Activated naive CD4-positive, alpha-beta T cell treated with anti-CD3 and anti-CD28 coated beads, Interleukin-2, amount 10 ng/mL, durations not matched to agents 7 days and 5 days (primary cell): ENCODE data around the gene PRELP.
"Not testable (repeated sequence)": the region's sequence is repeated elsewhere in the genome, so short reads cannot be mapped to it uniquely, and the experiment has no call there.

Experiments used
- CTCF ChIA-PET: fragments of 350-600 bp; sonication (Branson Sonifier 250); formaldehyde crosslinking; loops from one replicate; lab custom pipeline; 2021; ENCODE audit warnings: antibody characterized with exemption; lab: Charles Lee
- DNase-seq: peaks from one replicate; pipeline ENCODE4 v3.0.0-alpha.2; 2020
- H3K27ac Mint-ChIP-seq: one replicate; pipeline ENCODE4 v1.8.0; 2021; ENCODE audit warnings: mild to moderate bottlenecking, moderate library complexity, mixed read lengths
- H3K27me3 Mint-ChIP-seq: one replicate; pipeline ENCODE4 v1.8.0; 2021; ENCODE audit warnings: mild to moderate bottlenecking, mixed read lengths
- H3K36me3 Mint-ChIP-seq: one replicate; pipeline ENCODE4 v1.8.0; 2021; ENCODE audit warnings: mixed read lengths
- H3K4me1 Mint-ChIP-seq: one replicate; pipeline ENCODE4 v1.8.0; 2021; ENCODE audit warnings: mixed read lengths
- H3K4me3 Mint-ChIP-seq: one replicate; pipeline ENCODE4 v1.8.0; 2021; ENCODE audit warnings: mild to moderate bottlenecking, moderate library complexity, mixed read lengths
- H3K9me3 Mint-ChIP-seq: one replicate; pipeline ENCODE4 v1.8.0; 2021; ENCODE audit warnings: mixed read lengths

Gene PRELP

DNA sequence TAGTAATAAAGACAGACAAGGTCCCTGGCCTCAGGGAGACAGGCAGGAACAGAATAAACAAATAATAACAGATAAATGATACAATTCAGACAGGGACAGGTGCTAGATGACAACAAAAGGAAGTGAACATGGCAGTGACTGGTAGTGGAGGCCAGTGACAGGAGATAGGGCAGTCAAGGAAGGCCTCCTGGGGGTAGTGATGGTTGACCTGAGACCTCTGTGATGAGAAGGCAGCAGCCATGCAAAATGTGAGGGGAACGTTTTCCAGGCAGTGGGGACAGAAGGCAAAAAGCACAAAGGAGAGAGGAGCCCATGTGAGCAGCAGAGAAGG lies 36.9 kb downstream of the PRELP start:
- H3K36me3 Mint-ChIP-seq: no peaks in the 10 kb centered on the region
- CTCF ChIA-PET: no interaction called here
- peaks cover 10% of the 10 kb centered on the region for H3K27me3 Mint-ChIP-seq
- peak overlapping the region; percentile 56 for H3K27ac Mint-ChIP-seq
- H3K9me3 Mint-ChIP-seq: no peaks in the 10 kb centered on the region
- no peak for DNase-seq
- H3K4me1 Mint-ChIP-seq: peaks cover 24% of the 10 kb centered on the region
- no peak overlapping the region for H3K4me3 Mint-ChIP-seq

DNA sequence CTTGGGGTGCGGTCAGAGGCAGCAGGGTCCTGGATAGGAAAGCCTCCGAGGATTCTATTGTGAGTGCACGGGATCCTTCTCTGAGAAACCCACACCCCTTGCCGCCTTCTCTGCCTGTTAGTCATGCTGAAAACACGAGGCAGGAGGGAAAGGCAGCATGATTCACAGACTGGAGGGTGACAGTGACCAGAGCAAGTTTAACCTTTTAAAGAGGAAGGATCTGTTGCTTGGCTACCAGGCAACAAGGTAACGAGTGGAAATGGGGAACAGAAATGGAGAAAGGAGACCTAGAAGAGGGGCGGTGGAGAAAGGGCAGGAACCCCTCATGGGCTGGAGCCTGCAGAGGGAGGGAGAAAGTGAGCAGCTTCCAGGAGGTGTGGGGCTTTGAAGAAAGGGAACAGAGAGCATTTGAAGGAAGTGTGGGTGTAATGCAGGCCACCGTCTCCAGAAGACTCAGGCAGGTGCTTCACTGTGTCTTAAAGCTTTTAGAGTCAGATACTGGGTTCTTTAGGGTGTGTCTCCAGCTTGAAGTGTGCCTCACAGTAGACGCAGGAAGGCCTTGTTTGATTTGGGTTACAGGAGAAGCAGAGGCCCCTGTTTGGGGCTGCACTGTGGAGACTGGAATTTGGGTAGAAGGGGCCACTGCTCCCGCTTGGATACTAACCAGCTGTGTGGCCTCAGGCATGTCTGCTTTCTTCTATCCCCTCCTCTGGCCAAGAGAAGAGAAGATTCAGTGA lies 37.4 kb downstream of the PRELP start:
- Mint-ChIP-seq H3K27me3 (peaks cover 10% of the 10 kb centered on the region), H3K4me1 (peaks cover 24% of the 10 kb centered on the region), H3K36me3 (no peaks in the 10 kb centered on the region), H3K9me3 (no peaks in the 10 kb centered on the region), H3K4me3 (no peak overlapping the region), H3K27ac (peak overlapping the region; percentile 72)
- DNase-seq: peak; percentile 21
- CTCF ChIA-PET: interaction anchor here (0.8 to 1.4 kb wide), 5 partner anchors 9 to 246 kb away, joined by 3 to 4 read pairs (median 3); partner anchors contain the start of gene ATP2B4

DNA sequence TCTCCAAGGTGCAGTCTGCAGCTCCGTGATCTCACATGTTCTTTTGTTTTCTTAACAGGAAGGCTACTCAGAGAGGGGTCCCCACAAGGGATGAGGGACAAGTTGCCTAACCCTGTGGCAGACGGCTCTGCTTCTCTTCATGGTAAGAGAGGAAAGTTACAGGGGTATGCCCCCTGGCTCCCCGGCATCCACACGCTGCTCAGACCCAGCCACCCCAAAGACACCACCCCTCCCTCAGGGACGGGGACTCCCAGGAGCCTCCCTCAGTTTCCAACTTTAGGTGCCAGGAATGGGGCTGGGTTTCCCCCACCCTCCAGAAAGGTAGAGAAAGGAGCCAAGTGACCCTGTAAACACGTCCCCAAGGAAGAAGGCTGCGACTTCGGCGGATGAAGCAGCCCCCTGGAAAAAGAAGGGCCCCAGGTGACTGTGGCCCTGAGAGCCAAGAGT lies 38.0 kb downstream of the PRELP start:
- peaks cover 10% of the 10 kb centered on the region for H3K27me3 Mint-ChIP-seq
- peak overlapping the region; percentile 72 for H3K27ac Mint-ChIP-seq
- no peaks in the 10 kb centered on the region for H3K9me3 Mint-ChIP-seq
- CTCF ChIA-PET: interaction anchor here (0.8 to 1.4 kb wide), 5 partner anchors 9 to 246 kb away, joined by 3 to 4 read pairs (median 3); partner anchors contain the start of gene ATP2B4
- no peaks in the 10 kb centered on the region for H3K36me3 Mint-ChIP-seq
- no peak for DNase-seq
- no peak overlapping the region for H3K4me3 Mint-ChIP-seq
- H3K4me1 Mint-ChIP-seq: peaks cover 24% of the 10 kb centered on the region

DNA sequence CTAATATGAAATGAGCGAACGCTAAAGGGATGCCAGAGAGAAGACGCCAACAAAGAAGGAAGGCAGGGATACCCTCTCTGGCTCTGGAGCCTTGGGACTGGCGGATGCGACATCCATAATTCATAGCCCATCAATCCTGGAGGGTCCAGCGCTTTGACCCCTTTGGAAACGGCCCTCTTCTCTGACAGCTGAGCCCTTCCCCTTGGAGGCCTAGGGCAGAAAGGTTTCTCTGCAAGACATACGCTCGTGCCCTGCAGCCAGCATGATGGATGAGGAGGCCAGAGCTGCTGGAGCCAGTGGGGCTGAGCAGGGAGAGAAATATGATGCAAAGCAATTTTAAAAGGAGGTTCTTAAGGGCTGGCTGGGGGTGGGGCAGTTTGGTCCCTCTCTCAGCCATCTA lies 40.6 kb downstream of the PRELP start:
- Mint-ChIP-seq H3K27me3 (peaks cover 12% of the 10 kb centered on the region), H3K4me3 (no peak overlapping the region), H3K36me3 (no peaks in the 10 kb centered on the region), H3K27ac (no peak overlapping the region), H3K4me1 (peaks cover 24% of the 10 kb centered on the region), H3K9me3 (no peaks in the 10 kb centered on the region)
- no peak for DNase-seq
- CTCF ChIA-PET: no interaction called here

DNA sequence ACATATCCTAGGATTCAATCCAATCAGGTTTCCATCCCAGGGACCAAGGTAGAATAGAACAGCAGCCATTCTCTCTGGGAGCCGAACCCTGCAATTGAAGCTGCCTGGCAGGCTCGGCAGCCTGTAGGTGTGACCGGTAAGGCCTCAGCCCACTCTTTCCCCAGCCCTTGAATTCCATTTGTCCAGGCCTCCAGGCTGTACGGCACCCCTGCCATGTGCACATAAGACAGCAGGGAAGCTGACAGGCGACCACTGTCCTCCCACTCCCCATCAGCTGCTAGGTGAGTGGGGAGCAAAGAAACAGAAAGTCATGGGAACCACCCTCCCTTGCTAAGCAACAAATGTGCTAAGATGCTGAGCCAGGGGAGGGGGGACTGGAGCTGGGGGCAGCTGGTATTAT lies 41.3 kb downstream of the PRELP start:
- no peaks in the 10 kb centered on the region for H3K9me3 Mint-ChIP-seq
- DNase-seq: no peak
- no peak overlapping the region for H3K27ac Mint-ChIP-seq
- no peak overlapping the region for H3K4me3 Mint-ChIP-seq
- CTCF ChIA-PET: interaction anchor here (1.6 kb wide), 1 partner anchor 12 kb away, joined by 6 read pairs; no protein-coding TSS in a partner anchor
- H3K4me1 Mint-ChIP-seq: peaks cover 24% of the 10 kb centered on the region
- H3K36me3 Mint-ChIP-seq: no peaks in the 10 kb centered on the region
- peaks cover 17% of the 10 kb centered on the region for H3K27me3 Mint-ChIP-seq

DNA sequence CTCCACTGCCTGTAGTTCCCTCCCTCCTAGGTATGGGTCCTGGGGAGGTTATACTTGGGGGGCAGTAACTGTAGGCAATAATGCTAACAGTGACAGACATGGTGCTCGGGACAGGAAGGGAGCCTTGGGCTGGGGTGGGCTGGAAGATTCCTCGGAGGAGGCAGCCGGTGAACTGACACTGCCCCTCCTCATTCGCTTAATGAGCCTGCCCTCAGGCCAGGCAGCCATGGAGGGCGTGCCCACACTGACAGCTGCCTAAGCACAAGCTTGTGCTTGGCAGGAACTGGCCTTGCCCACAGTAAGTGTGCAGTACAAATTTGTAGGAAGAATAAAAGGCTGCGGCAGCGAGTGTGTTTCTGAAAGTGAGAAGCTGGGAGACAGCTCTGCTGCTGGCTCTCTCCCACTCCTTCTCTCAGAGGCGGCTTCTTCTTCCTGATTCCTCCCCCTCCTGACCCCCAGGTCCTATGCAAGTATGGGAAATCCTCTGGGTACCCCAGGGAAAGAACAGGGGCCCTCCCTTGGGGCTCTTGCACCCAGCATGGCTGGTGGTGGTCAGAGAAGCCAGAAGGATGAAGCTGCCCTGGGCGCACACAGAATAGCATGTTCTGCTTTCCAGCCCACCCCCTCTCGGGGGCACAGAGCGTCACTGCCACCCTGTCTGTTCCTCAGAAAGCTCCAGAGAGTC lies 42.0 kb downstream of the PRELP start:
- Mint-ChIP-seq H3K27ac (no peak overlapping the region), H3K4me1 (peaks cover 21% of the 10 kb centered on the region), H3K4me3 (no peak overlapping the region), H3K27me3 (peaks cover 17% of the 10 kb centered on the region), H3K36me3 (no peaks in the 10 kb centered on the region), H3K9me3 (no peaks in the 10 kb centered on the region)
- DNase-seq: no peak
- CTCF ChIA-PET: interaction anchor here (1.6 to 1.7 kb wide), 2 partner anchors 10 to 13 kb away, joined by 3 to 6 read pairs; no protein-coding TSS in a partner anchor

DNA sequence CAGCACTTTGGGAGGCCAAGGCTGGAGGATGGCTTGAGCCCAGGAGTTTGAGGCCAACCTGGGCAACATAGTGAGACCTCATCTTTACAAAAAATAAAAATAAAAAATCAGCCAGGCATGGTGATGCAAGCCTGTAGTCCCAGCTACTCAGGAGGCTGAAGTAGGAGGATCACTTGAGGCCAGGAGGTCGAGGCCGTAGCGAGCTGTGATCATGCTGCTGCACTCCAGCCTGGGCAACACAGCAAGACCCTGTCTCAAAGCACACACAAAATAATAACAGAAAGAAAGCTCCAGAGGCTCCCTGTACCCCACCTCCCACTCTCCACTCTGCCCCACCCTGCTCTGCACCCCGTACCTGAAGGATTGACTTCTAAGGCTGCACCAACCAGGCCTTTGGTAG lies 42.5 kb downstream of the PRELP start:
- H3K4me3 Mint-ChIP-seq, DNase-seq, H3K27ac Mint-ChIP-seq, H3K9me3 Mint-ChIP-seq, H3K36me3 Mint-ChIP-seq: not testable (repeated sequence)
- Mint-ChIP-seq H3K4me1 (peaks cover 15% of the 10 kb centered on the region), H3K27me3 (peaks cover 17% of the 10 kb centered on the region)
- CTCF ChIA-PET: interaction anchor here (1.6 to 1.7 kb wide), 2 partner anchors 11 to 14 kb away, joined by 3 to 6 read pairs; no protein-coding TSS in a partner anchor

DNA sequence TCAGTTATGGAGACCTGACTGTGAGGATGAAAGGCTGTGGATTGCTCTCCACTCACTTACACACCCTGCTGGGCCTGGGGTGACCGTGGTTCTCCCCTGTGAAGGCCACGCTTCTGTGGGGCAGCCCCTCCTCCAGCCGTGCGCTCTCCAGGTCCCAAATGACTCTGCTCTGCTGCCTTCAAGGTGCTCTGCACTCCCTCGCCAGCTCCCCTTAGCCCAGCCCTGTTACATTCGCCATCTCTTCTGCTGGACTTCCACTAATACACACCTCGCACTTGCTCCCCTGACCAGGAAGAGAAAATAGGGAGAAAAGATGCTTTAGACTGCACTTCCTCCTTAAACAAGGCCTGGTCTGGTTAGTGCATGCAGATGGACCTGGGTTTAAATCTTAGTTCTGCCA lies 42.9 kb downstream of the PRELP start:
- CTCF ChIA-PET: interaction anchor here (0.8 to 1.7 kb wide), 3 partner anchors 11 to 31 kb away, joined by 3 to 6 read pairs (median 3); no protein-coding TSS in a partner anchor
- no peak overlapping the region for H3K27ac Mint-ChIP-seq
- peaks cover 17% of the 10 kb centered on the region for H3K27me3 Mint-ChIP-seq
- no peak overlapping the region for H3K4me3 Mint-ChIP-seq
- no peak for DNase-seq
- H3K4me1 Mint-ChIP-seq: peaks cover 11% of the 10 kb centered on the region
- H3K9me3 Mint-ChIP-seq: no peaks in the 10 kb centered on the region
- H3K36me3 Mint-ChIP-seq: no peaks in the 10 kb centered on the region

DNA sequence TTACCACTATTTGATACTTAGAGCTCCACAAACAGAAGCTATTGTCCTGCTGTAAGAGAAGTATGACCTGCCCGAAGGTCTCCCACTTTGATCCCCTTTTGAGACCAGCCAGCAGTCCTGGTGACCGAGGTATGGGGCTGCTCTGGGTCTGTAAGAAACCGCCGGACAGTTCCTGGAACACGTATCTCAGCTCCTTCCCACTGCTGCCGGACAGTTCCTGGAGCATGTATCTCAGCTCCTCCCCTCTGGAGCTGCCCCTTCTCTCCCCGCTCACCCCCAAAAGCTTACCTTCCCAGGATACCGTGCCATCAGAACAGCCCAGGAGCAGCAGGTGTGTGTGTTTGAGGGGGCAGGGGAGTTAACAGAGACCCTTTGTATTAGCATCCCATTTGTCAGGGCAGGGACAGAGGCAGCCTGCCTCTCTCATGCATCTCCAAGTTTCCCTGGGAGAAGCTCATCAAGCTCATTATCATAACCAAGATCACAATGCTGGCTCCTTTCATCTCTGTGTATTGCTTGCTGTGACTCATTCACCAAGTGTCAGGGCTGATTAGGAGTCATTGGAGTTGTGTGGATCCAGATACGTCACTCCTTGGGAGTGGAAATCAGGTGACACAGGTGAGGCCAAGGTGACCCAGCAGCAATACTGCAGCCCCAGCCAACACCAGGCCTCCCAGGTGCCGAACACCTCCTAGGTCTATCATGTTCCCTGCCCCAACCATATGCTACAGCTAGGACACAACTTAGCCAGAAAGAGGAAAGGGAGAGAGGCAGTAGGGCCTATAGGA lies 43.6 kb downstream of the PRELP start:
- H3K36me3 Mint-ChIP-seq: no peaks in the 10 kb centered on the region
- CTCF ChIA-PET: interaction anchor here (0.8 to 2.4 kb wide), 3 partner anchors 12 to 31 kb away, joined by 3 to 9 read pairs (median 3); no protein-coding TSS in a partner anchor
- no peaks in the 10 kb centered on the region for H3K9me3 Mint-ChIP-seq
- no peak overlapping the region for H3K27ac Mint-ChIP-seq
- H3K27me3 Mint-ChIP-seq: peaks cover 17% of the 10 kb centered on the region
- H3K4me1 Mint-ChIP-seq: peaks cover 4% of the 10 kb centered on the region
- no peak for DNase-seq
- no peak overlapping the region for H3K4me3 Mint-ChIP-seq

DNA sequence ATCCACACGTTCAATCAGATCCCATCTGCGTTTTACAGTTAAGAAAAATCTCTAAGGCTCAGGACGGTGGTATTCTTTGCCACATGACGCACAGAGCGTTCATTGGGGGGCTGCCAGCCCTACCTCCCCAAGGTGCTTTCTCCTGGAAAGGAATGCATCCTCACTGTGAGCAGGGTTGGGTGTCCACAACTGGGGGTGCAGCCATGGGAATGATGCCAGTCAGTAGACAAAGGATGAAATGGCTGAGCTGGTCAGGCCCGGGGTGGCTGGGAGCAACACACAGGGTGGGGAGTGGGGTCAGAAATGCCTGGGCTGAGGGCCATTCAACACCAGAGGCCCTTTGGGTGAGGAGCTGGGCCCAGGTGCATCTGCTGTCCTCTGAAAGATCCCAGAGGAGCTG lies 44.3 kb downstream of the PRELP start:
- Mint-ChIP-seq H3K27me3 (peaks cover 17% of the 10 kb centered on the region), H3K4me1 (no peaks in the 10 kb centered on the region), H3K27ac (no peak overlapping the region), H3K36me3 (no peaks in the 10 kb centered on the region), H3K9me3 (no peaks in the 10 kb centered on the region), H3K4me3 (no peak overlapping the region)
- CTCF ChIA-PET: interaction anchor here (2.4 kb wide), 1 partner anchor 15 kb away, joined by 9 read pairs; no protein-coding TSS in a partner anchor
- DNase-seq: no peak

DNA sequence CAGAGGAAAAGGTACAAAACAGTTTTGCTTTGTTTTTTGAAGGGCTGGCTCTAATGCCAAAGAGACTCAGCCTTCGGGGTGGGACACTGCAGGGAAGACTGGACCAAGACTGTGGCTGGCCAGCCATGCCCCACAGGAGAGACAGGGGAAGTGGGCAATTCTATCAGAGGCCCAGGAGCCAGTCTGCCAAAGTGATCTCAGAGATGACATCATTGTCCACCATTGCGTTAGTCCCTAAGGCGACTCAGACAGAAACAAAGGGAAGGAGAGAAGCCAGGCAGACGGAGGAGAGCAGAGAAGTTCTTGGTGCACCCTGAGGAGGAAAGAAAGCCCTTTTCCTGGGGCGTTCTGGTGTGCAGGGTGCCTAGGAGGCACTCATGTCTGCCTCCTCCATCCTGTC lies 44.7 kb downstream of the PRELP start:
- H3K27ac Mint-ChIP-seq: no peak overlapping the region
- CTCF ChIA-PET: interaction anchor here (2.4 kb wide), 1 partner anchor 16 kb away, joined by 9 read pairs; no protein-coding TSS in a partner anchor
- H3K9me3 Mint-ChIP-seq: no peaks in the 10 kb centered on the region
- no peak for DNase-seq
- peaks cover 17% of the 10 kb centered on the region for H3K27me3 Mint-ChIP-seq
- no peaks in the 10 kb centered on the region for H3K4me1 Mint-ChIP-seq
- H3K4me3 Mint-ChIP-seq: no peak overlapping the region
- no peaks in the 10 kb centered on the region for H3K36me3 Mint-ChIP-seq

DNA sequence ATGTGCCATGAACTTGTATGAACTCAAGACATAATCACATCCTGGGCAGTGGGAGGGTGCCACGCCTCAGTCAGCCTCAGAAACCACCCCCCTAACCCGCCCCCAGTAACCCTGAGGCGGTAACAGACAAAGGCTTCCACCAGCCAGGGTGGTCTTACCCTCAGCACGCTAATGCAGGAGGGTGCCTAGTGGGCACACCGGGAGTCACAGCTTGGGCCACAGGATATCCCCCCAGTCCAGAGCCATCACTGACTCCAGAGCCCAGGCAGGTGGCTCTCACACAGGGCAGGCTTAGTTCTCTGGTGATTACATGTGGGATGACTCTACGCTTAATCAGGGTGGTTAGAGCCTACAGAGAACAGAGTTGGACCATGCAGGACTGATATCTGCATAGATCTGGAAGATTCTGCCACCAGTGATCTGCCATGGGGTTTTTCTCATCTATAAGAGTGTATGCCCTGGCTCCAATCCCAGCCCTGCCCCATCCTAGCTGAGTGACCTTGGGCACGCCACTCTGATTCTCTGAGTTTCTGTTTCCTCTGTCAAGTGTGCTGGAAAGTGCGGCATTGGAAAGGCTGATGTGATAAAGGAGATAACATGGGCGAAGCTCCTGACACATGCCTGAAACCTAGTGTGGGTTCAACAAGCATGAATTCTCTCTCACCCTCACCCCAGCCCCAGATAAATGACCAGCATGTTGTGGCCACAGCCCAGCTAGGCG lies 45.6 kb downstream of the PRELP start:
- no peak overlapping the region for H3K4me3 Mint-ChIP-seq
- DNase-seq: no peak
- no peak overlapping the region for H3K27ac Mint-ChIP-seq
- CTCF ChIA-PET: interaction anchor here (2.4 kb wide), 1 partner anchor 17 kb away, joined by 9 read pairs; no protein-coding TSS in a partner anchor
- peaks cover 17% of the 10 kb centered on the region for H3K27me3 Mint-ChIP-seq
- no peaks in the 10 kb centered on the region for H3K36me3 Mint-ChIP-seq
- H3K4me1 Mint-ChIP-seq: no peaks in the 10 kb centered on the region
- H3K9me3 Mint-ChIP-seq: no peaks in the 10 kb centered on the region

DNA sequence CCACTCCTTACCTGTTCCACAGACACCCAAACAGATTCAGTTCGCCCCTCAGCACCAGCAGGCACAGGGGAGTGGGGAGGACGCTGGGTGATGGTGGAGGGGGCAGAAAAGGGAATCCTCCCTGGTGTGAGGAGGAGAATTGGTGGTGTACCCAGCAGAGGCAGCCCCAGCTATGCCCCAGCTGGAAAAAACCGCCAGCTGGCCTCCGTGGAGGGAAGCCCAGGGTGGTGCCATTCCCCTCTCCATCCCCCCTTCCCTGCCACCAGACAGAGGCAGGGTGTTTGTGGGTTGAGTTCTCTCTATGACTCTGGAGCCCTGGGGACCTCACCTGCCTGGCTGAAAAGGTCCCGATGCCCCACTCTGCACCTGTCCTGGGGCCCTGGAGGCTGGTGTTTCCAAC lies 46.2 kb downstream of the PRELP start:
- Mint-ChIP-seq H3K4me3 (no peak overlapping the region), H3K9me3 (no peaks in the 10 kb centered on the region), H3K27me3 (peaks cover 13% of the 10 kb centered on the region), H3K36me3 (no peaks in the 10 kb centered on the region), H3K27ac (no peak overlapping the region), H3K4me1 (no peaks in the 10 kb centered on the region)
- CTCF ChIA-PET: interaction anchor here (2.4 kb wide), 1 partner anchor 17 kb away, joined by 9 read pairs; no protein-coding TSS in a partner anchor
- DNase-seq: no peak
